ENCODE data around the gene SEMA6A. TPM values are rescaled to one million over a fixed set of nuclear protein-coding genes. Genes with fewer than 3 reads are reported as not detected.

The SEMA6A gene
- total and polyA plus RNA-seq, 4 donors = 3.7 to 11.4 (median 5.6) TPM

GRCh38 chr5:116497631-116498030 lies 77.0 kb downstream of the SEMA6A start:
- DNase-seq (ENCODE audit: low spot score) = no peak
- Histone ChIP-seq H3K9ac (ENCODE audit: low read depth in 1 of 2, low read length in 2 of 2) (no peak overlapping the region), H3K4me3 (ENCODE audit: low read depth in 1 of 3, low read length in 3 of 3) (no peak overlapping the region), H3K9me3 (ENCODE audit: control insufficient read depth in 4 of 4, low read length in 3 of 4) (no peaks in the 10 kb centered on the region), H3K27ac (ENCODE audit: low read depth in 1 of 2, low read length in 2 of 2) (no peak overlapping the region), H3K27me3 (ENCODE audit: control insufficient read depth in 4 of 4, insufficient read depth in 4 of 4, low read length in 3 of 4) (no peaks in the 10 kb centered on the region), H3K36me3 (ENCODE audit: control insufficient read depth in 4 of 4, insufficient read depth in 3 of 4, low read depth in 1 of 4, low read length in 3 of 4) (peaks cover 0 to 2% (median 0%) of the 10 kb centered on the region in 4 donors), H3K4me1 (ENCODE audit: control insufficient read depth in 4 of 4, insufficient read depth in 4 of 4, low read length in 3 of 4) (no peaks in the 10 kb centered on the region)
- peak in 1 of 2 donors; percentile 41 for TF ChIP-seq RAD21 (IDR thresholded peaks at IDR 0.05)
- TF ChIP-seq, protein P1, sequence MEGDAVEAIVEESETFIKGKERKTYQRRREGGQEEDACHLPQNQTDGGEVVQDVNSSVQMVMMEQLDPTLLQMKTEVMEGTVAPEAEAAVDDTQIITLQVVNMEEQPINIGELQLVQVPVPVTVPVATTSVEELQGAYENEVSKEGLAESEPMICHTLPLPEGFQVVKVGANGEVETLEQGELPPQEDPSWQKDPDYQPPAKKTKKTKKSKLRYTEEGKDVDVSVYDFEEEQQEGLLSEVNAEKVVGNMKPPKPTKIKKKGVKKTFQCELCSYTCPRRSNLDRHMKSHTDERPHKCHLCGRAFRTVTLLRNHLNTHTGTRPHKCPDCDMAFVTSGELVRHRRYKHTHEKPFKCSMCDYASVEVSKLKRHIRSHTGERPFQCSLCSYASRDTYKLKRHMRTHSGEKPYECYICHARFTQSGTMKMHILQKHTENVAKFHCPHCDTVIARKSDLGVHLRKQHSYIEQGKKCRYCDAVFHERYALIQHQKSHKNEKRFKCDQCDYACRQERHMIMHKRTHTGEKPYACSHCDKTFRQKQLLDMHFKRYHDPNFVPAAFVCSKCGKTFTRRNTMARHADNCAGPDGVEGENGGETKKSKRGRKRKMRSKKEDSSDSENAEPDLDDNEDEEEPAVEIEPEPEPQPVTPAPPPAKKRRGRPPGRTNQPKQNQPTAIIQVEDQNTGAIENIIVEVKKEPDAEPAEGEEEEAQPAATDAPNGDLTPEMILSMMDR (IDR thresholded peaks at IDR 0.05; ENCODE audit: low read depth, low read length, missing input control) = peak; percentile 7
- TF ChIP-seq GABPA (IDR thresholded peaks at IDR 0.05 in 1 of 2, conservative IDR thresholded peaks at IDR 0.05 in 1 of 2) = no peak
- 87% methylated on average over 5 of the region's 5 CpGs for WGBS

DNA sequence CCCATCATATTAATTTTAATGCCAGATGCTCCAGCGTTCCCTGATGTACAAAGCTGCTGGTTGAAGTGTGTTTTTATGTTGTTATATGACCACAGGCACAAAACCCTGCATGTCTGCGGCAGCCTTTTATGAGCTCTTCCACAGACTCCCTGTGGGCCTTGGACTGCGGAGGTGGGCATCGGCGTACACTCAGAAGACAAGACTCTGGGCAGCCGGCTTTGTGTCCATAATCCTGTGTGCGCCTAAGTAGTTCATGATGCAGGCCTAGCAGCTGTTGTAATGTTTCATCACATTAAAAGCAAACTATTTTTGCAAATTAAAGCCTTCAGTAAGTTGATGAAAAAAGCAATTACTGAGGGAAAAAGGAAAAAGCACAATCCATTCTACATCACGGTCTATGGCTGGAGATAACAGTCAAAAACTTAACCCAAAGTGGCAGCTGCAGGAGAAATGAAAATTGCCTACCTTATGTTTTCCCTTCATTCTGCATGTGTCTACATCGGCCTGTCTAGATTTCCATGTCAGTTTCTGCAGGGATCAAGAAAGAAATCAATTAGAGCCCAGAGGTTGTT lies 78.8 kb downstream of the SEMA6A start:
- no peak overlapping the region for H3K9ac ChIP-seq (ENCODE audit: low read depth in 1 of 2, low read length in 2 of 2)
- no peaks in the 10 kb centered on the region for H3K36me3 ChIP-seq (ENCODE audit: control insufficient read depth in 4 of 4, insufficient read depth in 3 of 4, low read depth in 1 of 4, low read length in 3 of 4)
- H3K9me3 ChIP-seq (ENCODE audit: control insufficient read depth in 4 of 4, low read length in 3 of 4) = no peaks in the 10 kb centered on the region
- DNase-seq (ENCODE audit: low spot score) = no peak
- WGBS = 86% methylated on average over 9 of the region's 9 CpGs
- H3K27me3 ChIP-seq (ENCODE audit: control insufficient read depth in 4 of 4, insufficient read depth in 4 of 4, low read length in 3 of 4) = no peaks in the 10 kb centered on the region
- H3K4me3 ChIP-seq (ENCODE audit: low read depth in 1 of 3, low read length in 3 of 3) = no peak overlapping the region
- TF ChIP-seq, protein P2, sequence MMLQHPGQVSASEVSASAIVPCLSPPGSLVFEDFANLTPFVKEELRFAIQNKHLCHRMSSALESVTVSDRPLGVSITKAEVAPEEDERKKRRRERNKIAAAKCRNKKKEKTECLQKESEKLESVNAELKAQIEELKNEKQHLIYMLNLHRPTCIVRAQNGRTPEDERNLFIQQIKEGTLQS (IDR thresholded peaks at IDR 0.05) = no peak
- TF ChIP-seq FOXA1 (IDR thresholded peaks at IDR 0.05) (no peak), FOXA2 (IDR thresholded peaks at IDR 0.05) (no peak), ZBTB33 (IDR thresholded peaks at IDR 0.05) (no peak), EGR1 (IDR thresholded peaks at IDR 0.05; ENCODE audit: low read depth in 2 of 2) (no peak), SP1 (IDR thresholded peaks at IDR 0.05) (no peak), JUND (IDR thresholded peaks at IDR 0.05) (no peak), HNF4A (conservative IDR thresholded peaks at IDR 0.05) (no peak), GABPA (IDR thresholded peaks at IDR 0.05 in 1 of 2, conservative IDR thresholded peaks at IDR 0.05 in 1 of 2) (no peak), YY1 (IDR thresholded peaks at IDR 0.05) (no peak), MAX (IDR thresholded peaks at IDR 0.05) (no peak), HNF4G (IDR thresholded peaks at IDR 0.05) (no peak)
- no peak overlapping the region for H3K27ac ChIP-seq (ENCODE audit: low read depth in 1 of 2, low read length in 2 of 2)
- H3K4me1 ChIP-seq (ENCODE audit: control insufficient read depth in 4 of 4, insufficient read depth in 4 of 4, low read length in 3 of 4) = no peaks in the 10 kb centered on the region

Data from liver (tissue), 9 donors.